Measurements from ENCODE around the gene SAPCD2. TPM values are rescaled to one million over a fixed set of nuclear protein-coding genes. Genes with fewer than 3 reads are reported as not detected.

SAPCD2 gene
- total and polyA plus RNA-seq, 2 of the 8 experiments (the other 6 are each of a cell fraction or from before 2014, with no cell fraction given): 12.7 to 32.1 TPM

DNA sequence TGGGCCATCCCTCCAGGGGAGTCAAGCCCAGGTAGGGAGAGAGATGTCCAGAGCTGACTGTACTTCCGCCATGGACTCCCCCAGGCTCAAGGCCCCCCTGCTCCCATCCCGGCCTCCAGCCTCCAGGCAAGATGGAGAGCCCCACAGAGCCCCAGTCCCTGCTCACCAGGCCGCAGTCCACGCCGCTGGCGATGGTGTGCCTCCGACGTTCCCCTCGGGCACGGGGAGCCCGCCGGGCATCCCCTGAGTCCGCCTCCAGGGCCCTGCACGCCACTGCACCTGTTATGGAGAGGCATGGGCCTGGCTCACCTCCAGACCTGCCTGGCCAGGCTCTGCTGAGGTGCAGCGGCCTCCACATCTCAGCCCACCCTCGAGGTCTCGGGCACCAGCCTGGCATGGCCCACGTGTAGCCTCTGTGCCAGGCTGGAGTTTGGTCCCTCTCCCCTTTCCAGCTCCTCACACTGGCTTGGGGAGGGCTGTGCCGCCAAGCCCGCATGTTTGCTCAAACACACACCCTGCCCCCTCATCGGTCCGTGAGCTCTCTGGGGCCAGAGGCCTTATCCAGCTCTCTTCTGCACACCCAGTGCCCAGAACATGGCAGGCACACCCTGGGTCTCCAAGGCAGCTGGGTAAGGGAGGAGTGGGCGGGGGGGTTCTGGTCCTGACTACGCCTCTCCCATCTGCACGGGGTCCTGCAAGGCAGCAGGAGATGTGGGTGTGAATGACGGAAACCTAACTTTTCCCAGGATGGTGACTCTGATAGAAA, 4.1 kb downstream of the SAPCD2 start:
- no peak overlapping the region for H3K4me2 ChIP-seq (ENCODE audit: insufficient read depth in 1 of 2, low read depth in 2 of 2, low read length in 2 of 2)
- H2BK120ac ChIP-seq (replicated peaks; ENCODE audit: low read depth, low read length): no peak overlapping the region
- 96% methylated on average over 23 of the region's 26 CpGs; no CpG with 5 or more reads in 1 of the 2 experiments for WGBS, 2 experiments (ENCODE audit: extremely low coverage in 1 of 2, insufficient coverage in 1 of 2, insufficient read length in 1 of 2, insufficient replicate concordance in 2 of 2, low coverage in 1 of 2, low lambda C conversion rate in 2 of 2, missing lambda C conversion rate in 1 of 2)
- H3K79me1 ChIP-seq (ENCODE audit: low read depth, low read length): peaks cover 2% of the 10 kb centered on the region; the same call in 1 of the 2 replicates
- H3K4me1 ChIP-seq (replicated peaks in 1 of 4; ENCODE audit: control insufficient read depth in 3 of 4, insufficient read depth in 4 of 4, low read length in 3 of 4): peaks cover 0 to 24% (median 17%) of the 10 kb centered on the region in 4 experiments; a peak in 6 of 7 replicates
- no peak overlapping the region for H3K56ac ChIP-seq (replicated peaks; ENCODE audit: insufficient read length, low read depth, low read length)
- no peak overlapping the region for H2BK20ac ChIP-seq (ENCODE audit: low read length)
- no peak overlapping the region for H3K9ac ChIP-seq (replicated peaks in 1 of 4; ENCODE audit: extremely low read depth in 1 of 4, low read depth in 3 of 4, low read length in 3 of 4)
- no peak overlapping the region for H2BK15ac ChIP-seq (ENCODE audit: low read length)
- ChIA-PET CTCF (ENCODE audit: partially characterized antibody) (interaction anchor here (0.6 to 13.5 kb wide), 25 partner anchors 8 to 325 kb away, joined by 3 to 291 read pairs (median 6); partner anchors contain the start of genes ABCA2, ENTPD2, FUT7 and MAN1B1), POLR2A (ENCODE audit: partially characterized antibody) (interaction anchor here (1.1 to 1.5 kb wide), 6 partner anchors 11 to 338 kb away, joined by 3 to 4 read pairs (median 4); no protein-coding TSS in a partner anchor)
- H4K5ac ChIP-seq (ENCODE audit: insufficient read length, low read depth, low read length): no peak overlapping the region
- H3K18ac ChIP-seq (ENCODE audit: extremely low read depth, low read length): no peak overlapping the region
- no peaks in the 10 kb centered on the region for H3K36me3 ChIP-seq (ENCODE audit: control insufficient read depth in 2 of 4, insufficient read depth in 4 of 4, low read length in 3 of 4)
- H3K14ac ChIP-seq (ENCODE audit: insufficient read length): no peak overlapping the region
- DNase-seq (ENCODE audit: low read depth in 1 of 2, low spot score in 2 of 2) (no peak), FAIRE-seq (no peak)
- no peak overlapping the region for H4K8ac ChIP-seq (ENCODE audit: extremely low read depth, insufficient read depth, low read length)
- no peak overlapping the region for H2BK5ac ChIP-seq (ENCODE audit: low read depth, low read length)
- H3K27ac ChIP-seq (ENCODE audit: low read depth, low read length): no peak overlapping the region
- no peak overlapping the region for H4K91ac ChIP-seq (replicated peaks; ENCODE audit: insufficient read length, low read length)
- peaks cover 13% of the 10 kb centered on the region for H3K23me2 ChIP-seq (ENCODE audit: low read depth, low read length)
- H2AK5ac ChIP-seq (ENCODE audit: low read depth, low read length): no peak overlapping the region
- no peaks in the 10 kb centered on the region for H3K9me3 ChIP-seq (ENCODE audit: insufficient read depth in 2 of 2, low read depth in 1 of 2, low read length in 1 of 2)
- no peaks in the 10 kb centered on the region for H3K79me2 ChIP-seq (ENCODE audit: control insufficient read depth in 1 of 2, insufficient read depth in 2 of 2, low read length in 2 of 2)
- peaks cover 0 to 15% (median 7%) of the 10 kb centered on the region in 4 experiments; a peak in 5 of 7 replicates for H3K27me3 ChIP-seq (replicated peaks in 1 of 4; ENCODE audit: control insufficient read depth in 3 of 4, extremely low read depth in 1 of 4, insufficient read depth in 3 of 4, low read length in 3 of 4)
- H2BK12ac ChIP-seq (ENCODE audit: low read depth, low read length): no peak overlapping the region
- H3K4ac ChIP-seq (replicated peaks; ENCODE audit: insufficient read length, low read depth, low read length): no peak overlapping the region
- H3K4me3 ChIP-seq (ENCODE audit: extremely low read depth in 1 of 4, insufficient read depth in 2 of 4, low read depth in 3 of 4, low read length in 4 of 4): no peak overlapping the region
- H4K20me1 ChIP-seq (replicated peaks in 1 of 2; ENCODE audit: control insufficient read depth in 1 of 2, insufficient read depth in 2 of 2, low read length in 2 of 2): peaks cover 23 to 25% of the 10 kb centered on the region in 2 experiments
- H3K23ac ChIP-seq (ENCODE audit: insufficient read length): no peak overlapping the region
- no peak overlapping the region for H2AFZ ChIP-seq (ENCODE audit: low read length)
- TF ChIP-seq PHF8 (conservative IDR thresholded peaks at IDR 0.05; ENCODE audit: low read depth, low read length): no peak
- no peak for TF ChIP-seq TEAD4 (IDR thresholded peaks at IDR 0.05; ENCODE audit: low read depth, low read length)
